Frontal cortex (tissue), 4 donors: ENCODE results near the gene C5AR2. TPM values are rescaled to one million over a fixed set of nuclear protein-coding genes. Genes with fewer than 3 reads are reported as not detected.
"Not testable (repeated sequence)": the region's sequence is repeated elsewhere in the genome, so short reads cannot be mapped to it uniquely, and the experiment has no call there.

Source experiments
- DNase-seq, 2 donors: peaks; one replicate each; pipeline ENCODE4 v3.0.0; 2012; ENCODE audit warnings: low spot score in 2 of 2
- FAIRE-seq: peaks from 2 replicates; lab custom pipeline; 2012; peaks lifted over from hg19 to GRCh38; lab: Jason Lieb, UNC
- total RNA-seq: library from RNA; depleted of rRNA; stranded (reverse); fragments of >200 nt; gene quantifications from one replicate; pipeline ENCODE4 v1.2.3, GENCODE V29; 2014
- donor health status: control.
- donor health status: control.
- donor health status: control.

Gene C5AR2
- total RNA-seq, 1 donor from 2014 or later, result under 0.01 TPM

GRCh38 chr19:47381121-47381520 lies 49.1 kb downstream of the C5AR2 start:
- FAIRE-seq (no peak), DNase-seq (no peak)

GRCh38 chr19:47381653-47382279 lies 49.8 kb downstream of the C5AR2 start:
- FAIRE-seq, result no peak
- DNase-seq, result no peak

DNA sequence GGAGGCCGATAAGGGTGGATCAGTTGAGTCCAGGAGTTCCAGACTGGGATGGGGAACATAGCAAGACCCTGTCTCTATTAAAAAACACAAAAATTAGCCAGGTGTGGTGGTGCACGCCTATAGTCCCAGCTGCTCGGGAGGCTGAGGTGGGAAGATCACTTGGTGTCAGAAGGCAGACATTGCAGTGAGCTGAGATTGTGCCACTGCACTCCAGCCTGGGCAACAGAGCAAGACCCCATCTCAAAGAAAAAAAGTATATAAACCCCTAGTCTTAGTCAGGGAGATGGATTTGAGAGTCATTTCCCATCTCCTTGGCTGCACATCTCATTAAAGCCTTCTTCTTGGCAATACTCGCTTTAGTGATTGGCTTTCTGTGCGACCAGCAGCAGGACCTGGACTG lies 51.9 kb downstream of the C5AR2 start:
- DNase-seq, FAIRE-seq: not testable (repeated sequence)

DNA sequence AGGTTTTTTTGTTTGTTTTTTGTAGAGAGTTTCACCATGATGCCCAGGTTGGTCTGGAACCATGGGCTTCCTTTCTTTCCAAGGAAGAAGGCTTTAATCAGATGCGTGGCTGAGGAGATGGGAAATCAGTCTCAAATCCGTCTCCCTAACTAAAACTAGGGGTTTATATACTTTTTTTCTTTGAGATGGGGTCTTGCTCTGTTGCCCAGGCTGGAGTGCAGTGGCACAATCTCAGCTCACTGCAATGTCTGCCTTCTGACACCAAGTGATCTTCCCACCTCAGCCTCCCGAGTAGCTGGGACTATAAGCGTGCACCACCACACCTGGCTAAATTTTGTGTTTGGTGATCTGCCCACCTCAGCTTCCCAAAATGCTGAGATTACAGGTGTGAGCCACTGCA lies 52.6 kb downstream of the C5AR2 start:
- not testable (repeated sequence) for FAIRE-seq, DNase-seq

GRCh38 chr19:47386582-47386981 lies 54.6 kb downstream of the C5AR2 start:
- not testable (repeated sequence) for DNase-seq, FAIRE-seq

- not testable (repeated sequence) for FAIRE-seq, DNase-seq
These were observed 55.6 kb downstream of the C5AR2 start for GRCh38 chr19:47387623-47388022.

GRCh38 chr19:47388721-47389120 lies 56.7 kb downstream of the C5AR2 start:
- not testable (repeated sequence) for DNase-seq, FAIRE-seq

DNA sequence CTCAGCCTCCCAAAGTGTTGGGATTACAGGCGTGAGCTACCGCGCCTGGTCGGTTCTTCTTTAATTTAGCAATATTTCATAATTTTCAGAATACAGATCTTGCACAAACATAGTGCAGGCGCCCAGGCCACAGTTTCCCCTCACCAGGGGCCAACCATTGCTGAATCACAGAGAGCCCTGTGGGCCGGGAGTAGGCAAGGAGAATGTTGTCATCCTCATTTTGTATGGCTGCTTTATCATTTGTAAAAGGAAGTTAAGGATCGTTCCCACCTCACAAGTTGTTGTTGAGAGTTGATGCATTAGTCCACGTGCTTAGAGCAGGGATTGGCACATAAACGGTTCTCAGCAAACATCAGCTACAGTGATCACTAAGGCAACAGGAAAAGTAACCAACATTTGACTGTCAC lies 57.2 kb downstream of the C5AR2 start:
- DNase-seq, result no peak
- no peak for FAIRE-seq

GRCh38 chr19:47390533-47391488 lies 58.8 kb downstream of the C5AR2 start:
- no peak for FAIRE-seq
- no peak for DNase-seq

DNA sequence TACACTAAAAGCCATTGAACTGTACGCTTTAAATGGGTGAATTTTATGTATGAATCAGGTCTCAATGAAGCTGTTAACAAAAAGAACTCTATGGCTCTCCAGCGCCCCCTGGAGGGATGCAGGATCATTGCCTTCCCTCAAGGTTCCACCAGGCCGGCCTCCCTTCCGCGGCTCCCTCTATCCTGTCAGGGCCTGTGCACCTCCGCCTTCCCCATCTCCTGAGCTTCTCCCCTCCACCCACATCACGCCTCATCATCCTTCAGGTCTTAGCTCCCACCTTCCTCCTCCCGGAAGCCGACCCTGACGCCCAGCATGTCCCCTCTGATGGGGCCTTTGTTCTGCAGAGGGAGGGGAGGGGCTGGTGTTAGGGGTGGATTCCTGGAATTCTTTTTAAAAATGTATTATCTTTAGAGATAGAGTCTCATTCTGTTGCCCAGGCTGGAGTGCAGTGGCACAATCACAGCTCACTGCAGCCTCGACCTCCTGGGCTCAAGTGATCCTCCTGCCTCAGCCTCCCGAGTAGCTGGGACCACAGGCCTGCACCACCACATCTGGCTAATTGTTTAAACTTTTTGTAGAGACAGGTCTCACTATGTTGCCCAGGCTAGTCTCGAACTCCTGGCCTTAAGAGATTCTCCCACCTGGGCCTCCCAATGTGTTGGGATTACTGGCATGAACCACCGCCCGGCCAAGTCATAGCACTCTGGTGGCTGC lies 59.7 kb downstream of the C5AR2 start:
- no peak for FAIRE-seq

More for the DNA sequence above, 59.7 kb downstream of the C5AR2 start:
- peak in 1 of 2 donors; percentile 68 for DNase-seq

Other genes with a start within 250 kb of the C5AR2 start
- gene ZC3H4, start 218.4 kb upstream of the C5AR2 start, total RNA-seq, result 11.4 TPM
- gene SAE1, start 201.3 kb upstream of the C5AR2 start, total RNA-seq, result 96.2 TPM
- 12.2 TPM for gene BBC3, start 101.0 kb upstream of the C5AR2 start, total RNA-seq
- gene CCDC9, start 75.7 kb upstream of the C5AR2 start, total RNA-seq, result 2.4 TPM
- 4.1 TPM for gene INAFM1, start 57.3 kb upstream of the C5AR2 start, total RNA-seq
- gene C5AR1, start 22.3 kb upstream of the C5AR2 start, total RNA-seq, result under 0.01 TPM
- 10.2 TPM for gene DHX34, start 17.1 kb downstream of the C5AR2 start, total RNA-seq
- gene MEIS3, start 87.4 kb downstream of the C5AR2 start, total RNA-seq, result 104 TPM
- 25.3 TPM for gene SLC8A2, start 139.7 kb downstream of the C5AR2 start, total RNA-seq
- gene KPTN, start 152.0 kb downstream of the C5AR2 start, total RNA-seq, result 7.3 TPM
- gene NAPA, start 182.9 kb downstream of the C5AR2 start, total RNA-seq, result 43.2 TPM
- gene ZNF541, start 241.0 kb downstream of the C5AR2 start, total RNA-seq, result under 0.01 TPM